ENCODE measurements around the gene HAPLN3.

DNA sequence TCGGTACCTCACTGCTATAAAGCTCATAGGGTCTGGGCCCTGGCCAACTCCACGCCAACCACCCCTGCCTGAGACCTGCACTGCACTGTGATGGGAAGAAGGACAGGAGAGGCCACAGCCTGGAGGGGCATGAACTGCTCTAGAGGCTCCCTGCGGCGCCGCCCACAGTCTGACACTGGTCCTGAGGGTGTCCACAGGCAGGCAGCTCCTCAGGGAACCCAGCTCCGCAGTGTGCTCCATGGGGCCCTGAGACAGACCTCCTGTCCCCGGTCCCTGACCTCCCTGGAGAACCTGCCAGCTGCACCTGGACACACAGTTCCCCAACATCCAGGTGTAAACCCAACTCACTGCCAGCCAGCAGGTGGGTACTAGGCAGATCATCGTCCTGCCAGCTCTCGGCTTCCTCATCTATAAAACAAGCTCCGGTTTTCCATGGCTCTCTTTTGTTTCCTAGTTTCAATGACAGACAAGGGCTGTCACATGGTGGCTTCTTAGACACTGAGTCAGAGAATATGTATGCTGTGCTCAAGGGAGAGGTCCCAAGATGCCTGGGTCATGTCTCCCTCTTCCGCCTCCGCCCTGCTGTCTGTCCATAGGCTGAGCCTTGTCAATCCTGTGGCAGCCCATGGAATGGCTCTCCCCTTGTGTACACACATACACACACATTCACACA, 5.1 kb upstream of the HAPLN3 start:
- TF ChIP-seq, protein P1, sequence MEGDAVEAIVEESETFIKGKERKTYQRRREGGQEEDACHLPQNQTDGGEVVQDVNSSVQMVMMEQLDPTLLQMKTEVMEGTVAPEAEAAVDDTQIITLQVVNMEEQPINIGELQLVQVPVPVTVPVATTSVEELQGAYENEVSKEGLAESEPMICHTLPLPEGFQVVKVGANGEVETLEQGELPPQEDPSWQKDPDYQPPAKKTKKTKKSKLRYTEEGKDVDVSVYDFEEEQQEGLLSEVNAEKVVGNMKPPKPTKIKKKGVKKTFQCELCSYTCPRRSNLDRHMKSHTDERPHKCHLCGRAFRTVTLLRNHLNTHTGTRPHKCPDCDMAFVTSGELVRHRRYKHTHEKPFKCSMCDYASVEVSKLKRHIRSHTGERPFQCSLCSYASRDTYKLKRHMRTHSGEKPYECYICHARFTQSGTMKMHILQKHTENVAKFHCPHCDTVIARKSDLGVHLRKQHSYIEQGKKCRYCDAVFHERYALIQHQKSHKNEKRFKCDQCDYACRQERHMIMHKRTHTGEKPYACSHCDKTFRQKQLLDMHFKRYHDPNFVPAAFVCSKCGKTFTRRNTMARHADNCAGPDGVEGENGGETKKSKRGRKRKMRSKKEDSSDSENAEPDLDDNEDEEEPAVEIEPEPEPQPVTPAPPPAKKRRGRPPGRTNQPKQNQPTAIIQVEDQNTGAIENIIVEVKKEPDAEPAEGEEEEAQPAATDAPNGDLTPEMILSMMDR (IDR thresholded peaks at IDR 0.05 in 8 of 11, conservative IDR thresholded peaks at IDR 0.05 in 3 of 11) = no peak
- no peak for TF ChIP-seq POLR2A (IDR thresholded peaks at IDR 0.05)
